Activated naive CD4-positive, alpha-beta T cell treated with anti-CD3 and anti-CD28 coated beads, Interleukin-2, amount 50 U/mL, for 16 hours (primary cell): ENCODE data around the gene DNAH9.

Experiments
- DNase-seq: peaks from one replicate; pipeline ENCODE4 v3.0.0-alpha.2; 2020

The DNAH9 gene

DNA sequence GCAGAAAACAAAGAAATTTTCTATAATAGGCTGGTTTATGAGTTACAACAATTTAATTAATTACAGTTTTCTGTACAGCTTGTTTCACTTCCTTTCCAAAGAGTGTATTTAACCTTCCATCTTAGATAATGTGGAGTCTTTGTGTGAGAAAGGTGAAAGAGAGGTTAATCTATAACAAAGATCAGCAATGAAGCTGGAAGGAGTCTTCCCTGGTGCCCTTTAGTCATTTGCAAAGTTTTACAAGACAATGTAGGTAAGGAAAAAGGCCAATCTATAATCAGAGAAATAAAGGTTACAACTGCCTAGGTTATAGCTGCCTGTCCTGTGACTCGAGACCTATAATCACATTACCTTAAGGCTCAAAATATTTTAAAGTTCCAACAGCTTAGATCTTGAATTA is 257.0 kb downstream of the DNAH9 start:
- no peak for DNase-seq

GRCh38 chr17:11857006-11857405 is 258.7 kb downstream of the DNAH9 start:
- no peak for DNase-seq

DNA sequence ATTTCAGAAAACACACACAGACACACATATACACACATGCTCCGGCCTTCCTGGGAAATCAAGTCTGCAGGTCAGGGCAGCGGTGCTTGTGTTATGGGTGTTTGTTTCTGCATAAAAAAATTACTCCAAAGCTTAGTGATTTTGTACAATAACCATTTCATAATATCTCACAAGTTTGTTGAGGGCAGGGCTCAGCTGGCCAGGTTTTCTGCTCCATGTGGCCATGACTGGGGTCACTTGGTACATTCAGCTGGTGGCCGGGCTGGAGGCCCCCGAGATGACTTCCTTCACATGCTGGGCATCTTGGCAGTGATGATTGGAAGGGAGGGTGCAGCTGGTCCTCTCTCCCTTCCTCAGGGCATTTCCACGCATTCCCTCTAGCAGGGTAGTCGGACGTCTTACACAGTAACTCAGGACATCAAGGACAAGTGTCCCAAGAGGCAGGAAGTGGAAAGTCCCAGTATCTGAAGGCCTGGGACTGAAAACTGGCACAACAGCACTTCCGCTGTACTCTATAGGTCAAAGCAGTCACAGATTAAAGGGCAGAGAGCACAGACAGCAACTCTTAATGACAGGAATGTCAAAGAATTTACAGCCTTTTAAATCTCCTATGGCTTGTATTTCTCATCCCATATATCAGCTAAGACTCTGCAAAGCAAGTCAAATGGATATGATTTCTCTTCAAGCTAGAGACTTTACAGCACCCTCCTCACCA is 271.6 kb downstream of the DNAH9 start:
- no peak for DNase-seq

DNA sequence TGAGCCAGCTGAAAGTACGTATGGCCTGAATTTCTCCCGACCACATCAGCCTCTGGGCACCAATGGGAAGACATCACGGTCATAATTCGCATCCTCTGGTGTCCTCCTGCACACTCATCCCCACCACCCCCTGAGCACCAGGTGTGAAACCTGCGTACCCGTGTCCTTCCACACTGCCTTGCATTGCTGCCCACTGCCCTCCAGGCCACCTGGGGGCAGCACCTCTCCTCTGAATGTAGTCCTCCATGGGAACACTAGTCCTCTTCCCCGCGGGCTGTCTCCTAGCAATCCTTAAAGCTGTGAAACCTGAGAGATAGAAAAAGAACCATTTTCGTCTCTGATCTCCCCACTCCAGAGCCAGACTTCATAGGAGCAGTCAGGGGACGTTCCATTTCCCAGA is 273.5 kb downstream of the DNAH9 start:
- no peak for DNase-seq

DNA sequence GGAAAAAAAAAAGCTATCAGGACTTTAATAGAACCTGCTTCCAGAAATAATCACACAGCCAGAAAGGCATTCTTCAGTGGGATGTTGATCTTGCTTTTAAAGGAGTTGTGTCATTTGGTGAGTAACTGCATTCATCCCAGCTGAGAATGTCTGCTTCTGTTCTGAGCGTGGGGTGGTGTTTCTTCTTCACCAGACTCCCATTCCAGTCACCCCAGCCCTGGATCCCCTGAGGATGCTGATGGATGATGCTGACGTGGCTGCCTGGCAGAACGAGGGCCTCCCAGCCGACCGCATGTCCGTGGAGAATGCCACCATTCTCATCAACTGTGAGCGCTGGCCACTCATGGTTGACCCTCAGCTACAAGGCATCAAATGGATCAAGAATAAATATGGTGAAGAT is 276.5 kb downstream of the DNAH9 start:
- DNase-seq: no peak

GRCh38 chr17:11880714-11881113 is 282.4 kb downstream of the DNAH9 start:
- DNase-seq: no peak

- no peak for DNase-seq
These were observed 284.4 kb downstream of the DNAH9 start for GRCh38 chr17:11882716-11883115.

DNA sequence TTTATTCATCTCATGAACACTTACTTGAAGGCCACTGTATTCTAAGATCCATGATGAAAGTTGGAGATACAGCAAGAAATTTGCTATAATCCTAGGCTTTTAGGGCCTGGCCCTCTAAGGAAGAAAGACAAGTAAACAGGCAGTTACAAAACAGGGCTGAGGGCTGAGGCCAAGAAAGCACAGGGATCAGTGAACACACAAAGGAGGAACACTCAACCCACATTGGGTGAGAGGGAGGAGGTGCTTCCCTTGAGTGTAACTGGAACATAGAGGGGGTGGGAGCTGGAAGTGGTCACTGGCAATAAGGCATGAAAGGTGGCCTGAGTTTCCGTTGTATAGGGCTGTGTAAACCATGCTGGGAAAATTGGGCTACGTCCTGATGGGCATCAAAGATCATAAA is 286.8 kb downstream of the DNAH9 start:
- DNase-seq: no peak

- DNase-seq: no peak
These were observed 291.0 kb downstream of the DNAH9 start for GRCh38 chr17:11889266-11889665.

DNA sequence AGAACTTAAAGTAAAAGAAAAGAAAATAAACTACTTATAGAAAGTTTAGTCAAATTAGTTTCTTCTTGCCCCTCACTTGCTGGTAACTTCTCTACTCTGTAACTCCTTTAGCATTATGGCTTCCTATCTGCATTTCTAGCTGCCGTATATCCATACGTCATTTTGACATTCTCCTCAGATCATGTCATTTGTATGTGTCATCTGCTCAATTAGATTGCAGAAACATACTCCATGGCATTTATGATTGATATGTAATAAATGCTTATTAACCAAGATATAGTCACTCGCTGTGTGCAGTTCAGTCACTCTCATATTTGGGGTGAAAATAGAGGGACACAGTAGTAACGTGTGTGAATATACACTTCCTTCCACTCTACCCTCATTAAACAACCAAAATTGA is 295.6 kb downstream of the DNAH9 start:
- no peak for DNase-seq

DNA sequence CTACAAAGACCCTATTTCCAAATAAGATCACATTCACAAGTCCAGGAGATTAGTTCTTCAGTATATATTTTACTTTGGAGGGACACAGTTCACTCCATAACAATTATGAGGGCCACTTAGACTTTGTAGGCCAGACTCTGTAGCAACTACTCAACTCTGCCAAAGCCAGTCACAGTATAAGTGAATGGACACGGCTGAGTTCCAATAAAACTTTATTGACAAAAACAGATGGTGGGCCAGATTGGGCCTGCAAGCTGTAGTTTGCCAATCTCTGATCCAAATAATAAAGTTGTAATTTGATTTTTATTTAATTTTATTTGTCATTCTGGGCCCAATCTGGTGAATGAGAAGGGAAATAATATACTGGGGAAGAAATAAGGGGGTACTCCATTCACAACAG is 297.9 kb downstream of the DNAH9 start:
- DNase-seq: no peak

- no peak for DNase-seq
These were observed 300.4 kb downstream of the DNAH9 start for GRCh38 chr17:11898526-11899235.

GRCh38 chr17:11899537-11899942 is 301.3 kb downstream of the DNAH9 start:
- DNase-seq: no peak

DNA sequence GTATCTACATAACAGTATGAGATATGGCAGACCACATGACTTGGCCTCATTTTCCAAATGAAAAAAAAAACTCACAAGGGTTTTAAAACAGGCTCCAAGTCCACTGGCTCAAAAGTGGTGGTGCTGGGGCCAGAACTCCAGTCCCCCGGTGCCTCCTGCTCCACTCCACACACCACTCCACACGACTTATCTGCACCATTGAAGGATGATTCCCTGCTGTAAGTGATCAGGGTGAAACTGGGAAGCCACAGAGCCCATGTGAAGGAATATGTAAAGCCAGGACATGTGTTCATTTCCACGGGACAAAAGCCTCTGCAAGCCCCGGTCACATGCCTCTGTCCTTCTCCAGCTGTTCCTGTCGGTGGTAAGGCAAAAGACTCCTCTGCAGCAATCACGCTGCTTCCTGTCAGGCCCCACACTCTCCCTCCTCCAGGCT is 301.8 kb downstream of the DNAH9 start:
- DNase-seq: no peak

GRCh38 chr17:11900655-11901054 is 302.4 kb downstream of the DNAH9 start:
- DNase-seq: no peak

- no peak for DNase-seq
These were observed 303.7 kb downstream of the DNAH9 start for GRCh38 chr17:11901931-11902330.

GRCh38 chr17:11908711-11909146 is 310.5 kb downstream of the DNAH9 start:
- DNase-seq: no peak

DNA sequence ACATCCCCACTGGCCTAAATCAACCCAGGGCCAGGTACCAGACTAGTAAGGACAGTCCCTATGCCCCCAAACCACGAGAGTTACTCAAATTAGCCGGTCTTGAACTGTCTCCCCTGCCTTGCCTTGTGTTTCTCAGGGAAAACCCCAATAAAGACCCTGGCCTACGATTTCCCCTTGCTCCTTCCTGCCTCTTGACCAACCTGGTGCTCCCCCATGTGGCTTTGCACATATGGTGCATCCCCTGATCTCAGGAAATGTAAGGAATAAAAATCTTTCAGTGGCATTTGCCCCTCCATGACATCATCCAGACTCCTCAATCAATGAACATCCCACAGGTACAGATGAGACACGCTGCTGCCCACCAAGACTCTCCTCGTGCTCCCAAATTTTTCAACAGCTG is 311.1 kb downstream of the DNAH9 start:
- DNase-seq: no peak

- no peak for DNase-seq
These were observed 317.8 kb downstream of the DNAH9 start for GRCh38 chr17:11916091-11916490.

- DNase-seq: no peak
These were observed 319.1 kb downstream of the DNAH9 start for GRCh38 chr17:11917415-11917814.

DNA sequence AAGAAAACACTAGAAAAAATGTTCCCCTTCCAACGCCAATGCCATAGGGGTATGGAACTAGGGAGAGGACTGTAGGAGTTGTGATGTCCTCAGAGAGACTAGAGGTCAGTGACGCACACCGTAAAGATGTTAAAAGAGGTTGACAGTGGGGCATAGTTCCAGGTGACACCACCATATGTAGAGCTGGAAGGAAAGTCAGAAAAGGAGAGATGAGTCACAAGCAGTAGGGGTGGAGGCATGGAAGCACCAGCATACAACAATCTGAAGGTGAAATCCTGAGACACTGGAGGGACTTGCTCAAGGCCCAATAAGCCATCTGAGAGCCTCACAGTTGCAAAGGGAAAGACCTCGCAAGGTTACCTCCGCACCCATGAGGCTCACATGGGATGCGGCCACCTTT is 323.0 kb downstream of the DNAH9 start:
- DNase-seq: no peak

DNA sequence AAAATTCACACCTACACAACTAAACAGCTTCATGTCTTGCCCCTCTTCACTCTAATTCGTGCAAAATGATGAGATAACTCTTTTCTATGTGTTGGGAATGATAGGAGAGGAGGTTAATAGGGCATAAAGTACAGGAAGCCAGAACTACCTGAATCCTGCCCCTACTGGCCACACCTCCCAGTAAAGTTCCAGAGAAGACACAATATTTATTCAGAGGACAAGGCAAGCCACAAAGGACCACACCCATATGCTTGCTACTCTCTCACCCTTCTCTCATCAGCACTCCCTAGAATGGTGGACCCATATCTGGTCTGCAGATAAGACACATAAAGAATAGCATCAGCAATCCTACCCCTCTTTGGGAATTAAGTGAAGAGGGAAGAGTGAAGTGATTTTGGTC is 324.4 kb downstream of the DNAH9 start:
- DNase-seq: no peak

DNA sequence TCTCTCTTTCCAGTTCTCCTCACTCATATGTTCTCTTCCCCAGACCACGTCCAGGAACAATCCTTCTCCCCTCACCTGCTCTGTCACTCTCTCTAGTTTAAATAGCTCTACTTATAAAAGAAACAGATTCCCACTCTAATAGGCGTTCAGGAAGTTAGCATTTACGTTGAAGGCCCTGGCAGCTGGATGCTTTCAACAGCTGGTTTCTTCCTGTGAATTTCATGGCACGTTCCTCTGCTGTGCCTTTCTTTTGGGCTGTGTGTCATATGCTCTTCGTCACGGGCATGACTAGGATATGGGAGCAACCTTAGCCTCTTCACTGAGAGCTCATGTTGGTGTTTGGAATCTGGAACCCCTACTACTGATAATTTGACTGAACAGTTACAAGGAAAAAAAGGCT is 325.8 kb downstream of the DNAH9 start:
- no peak for DNase-seq

- no peak for DNase-seq
These were observed 327.2 kb downstream of the DNAH9 start for GRCh38 chr17:11925262-11926021.
